Ramos (cell line): ENCODE results near the gene SYNGR4.

Source experiments
- in situ Hi-C: fragments of 300-500 bp; cut with MboI; formaldehyde crosslinking; loops from one replicate; pipeline ENCODE4 v1.14.3; 2022; ENCODE audit warnings: low sequenced_read_pairs; ENCODE audit not compliant: unreplicated experiment

The SYNGR4 gene

GRCh38 chr19:48419158-48419920 lies 55.2 kb downstream of the SYNGR4 start:
- in situ Hi-C loops: no loop called here

- in situ Hi-C loops: no loop called here
Observed at GRCh38 chr19:48421548-48421947, 57.4 kb downstream of the SYNGR4 start.

- in situ Hi-C loops: no loop called here
Observed at GRCh38 chr19:48424694-48425219, 60.6 kb downstream of the SYNGR4 start.
